Measurements from ENCODE around the gene JAG1.
A peak's percentile ranks its signal among the peaks of the same experiment; 100 is the strongest.

The JAG1 gene

DNA sequence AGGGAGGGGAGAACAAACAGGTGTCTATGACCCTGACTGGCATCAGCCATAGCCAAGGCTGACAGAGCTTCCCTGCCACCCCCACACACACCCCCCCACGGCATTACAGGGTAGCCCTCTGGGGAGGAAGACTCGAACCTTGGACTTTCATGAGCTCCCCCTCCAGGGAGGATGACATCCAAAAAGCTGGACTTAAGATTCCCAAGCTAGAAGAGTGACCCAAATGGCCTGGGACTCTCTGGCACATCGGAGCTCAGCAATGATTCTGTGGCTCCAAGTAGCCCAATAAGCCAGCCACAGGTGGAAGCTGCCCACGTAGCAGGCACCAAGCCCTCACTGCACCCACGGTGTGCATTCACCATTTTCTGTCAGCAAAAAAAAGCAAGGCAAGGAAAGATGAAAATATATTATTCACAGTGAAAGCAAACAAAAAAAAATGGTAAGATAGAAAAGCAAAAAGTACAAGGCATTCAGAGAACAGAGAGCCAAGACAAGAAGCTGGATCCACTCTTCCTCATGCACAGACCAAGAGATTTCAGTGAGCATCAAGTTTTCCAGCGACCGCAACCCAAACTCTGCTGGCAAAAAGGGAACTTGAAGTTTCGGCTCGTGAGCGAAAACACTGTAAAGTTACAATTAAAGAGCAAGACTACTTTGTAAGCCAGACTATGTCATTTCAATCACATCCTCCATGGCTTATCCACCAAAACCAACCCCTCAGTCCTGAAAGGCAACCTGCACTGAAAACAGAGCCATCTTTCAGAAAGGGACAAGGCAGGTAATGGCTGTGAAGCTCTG lies 10.9 kb downstream of the JAG1 start:
- Histone ChIP-seq H3K4me1 (ENCODE audit: low read length) (peaks cover 14% of the 10 kb centered on the region), H3K36me3 (replicated peaks; ENCODE audit: low read depth, low read length) (no peaks in the 10 kb centered on the region), H3K9me3 (ENCODE audit: insufficient read depth, low read length) (no peaks in the 10 kb centered on the region), H3K27me3 (ENCODE audit: low read depth, low read length) (peaks cover 75% of the 10 kb centered on the region), H3K79me2 (ENCODE audit: low read length) (no peaks in the 10 kb centered on the region), H3K27ac (ENCODE audit: low read length) (no peak overlapping the region), H3K4me3 (ENCODE audit: low read length) (peak overlapping the region; percentile 39), H3K9ac (ENCODE audit: low read length) (no peak overlapping the region), H3K4me2 (ENCODE audit: low read length) (peak overlapping the region; percentile 72), H2AFZ (ENCODE audit: low read depth, low read length) (no peak overlapping the region), H4K20me1 (ENCODE audit: insufficient read depth, low read length) (0 out of 2 replicates have a peak, but pooled peaks cover 8% of the 10 kb centered on the region)
- no peak for TF ChIP-seq EZH2phosphoT487 (IDR thresholded peaks at IDR 0.05; ENCODE audit: low read depth)
- TF ChIP-seq, protein P1, sequence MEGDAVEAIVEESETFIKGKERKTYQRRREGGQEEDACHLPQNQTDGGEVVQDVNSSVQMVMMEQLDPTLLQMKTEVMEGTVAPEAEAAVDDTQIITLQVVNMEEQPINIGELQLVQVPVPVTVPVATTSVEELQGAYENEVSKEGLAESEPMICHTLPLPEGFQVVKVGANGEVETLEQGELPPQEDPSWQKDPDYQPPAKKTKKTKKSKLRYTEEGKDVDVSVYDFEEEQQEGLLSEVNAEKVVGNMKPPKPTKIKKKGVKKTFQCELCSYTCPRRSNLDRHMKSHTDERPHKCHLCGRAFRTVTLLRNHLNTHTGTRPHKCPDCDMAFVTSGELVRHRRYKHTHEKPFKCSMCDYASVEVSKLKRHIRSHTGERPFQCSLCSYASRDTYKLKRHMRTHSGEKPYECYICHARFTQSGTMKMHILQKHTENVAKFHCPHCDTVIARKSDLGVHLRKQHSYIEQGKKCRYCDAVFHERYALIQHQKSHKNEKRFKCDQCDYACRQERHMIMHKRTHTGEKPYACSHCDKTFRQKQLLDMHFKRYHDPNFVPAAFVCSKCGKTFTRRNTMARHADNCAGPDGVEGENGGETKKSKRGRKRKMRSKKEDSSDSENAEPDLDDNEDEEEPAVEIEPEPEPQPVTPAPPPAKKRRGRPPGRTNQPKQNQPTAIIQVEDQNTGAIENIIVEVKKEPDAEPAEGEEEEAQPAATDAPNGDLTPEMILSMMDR (IDR thresholded peaks at IDR 0.05; ENCODE audit: low read depth, low read length), result no peak

DNA sequence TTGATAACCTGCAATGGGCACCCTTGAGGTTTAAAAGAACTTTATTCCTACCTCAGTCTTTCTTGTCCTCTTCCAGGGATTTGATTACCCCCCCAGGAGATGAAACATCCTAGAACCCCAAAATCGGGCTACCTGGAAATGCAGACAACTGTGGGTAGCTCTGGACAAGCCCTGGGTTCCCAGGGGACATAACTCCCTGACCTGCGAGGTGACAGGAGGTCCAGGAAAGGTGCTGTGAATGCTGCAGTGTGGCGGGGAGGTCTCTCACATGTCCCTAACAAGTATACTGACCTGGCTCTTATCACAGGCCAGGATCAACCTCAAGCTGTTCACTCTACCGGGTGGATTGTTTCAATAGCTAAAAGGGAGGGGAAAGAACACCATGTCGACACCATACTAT lies 11.6 kb downstream of the JAG1 start:
- H3K79me2 ChIP-seq (ENCODE audit: low read length), result no peaks in the 10 kb centered on the region
- no peaks in the 10 kb centered on the region for H3K9me3 ChIP-seq (ENCODE audit: insufficient read depth, low read length)
- H3K27me3 ChIP-seq (ENCODE audit: low read depth, low read length), result peaks cover 71% of the 10 kb centered on the region
- H3K4me3 ChIP-seq (ENCODE audit: low read length), result no peak overlapping the region
- 0 out of 2 replicates have a peak, but pooled peaks cover 8% of the 10 kb centered on the region for H4K20me1 ChIP-seq (ENCODE audit: insufficient read depth, low read length)
- no peak overlapping the region for H3K27ac ChIP-seq (ENCODE audit: low read length)
- no peak overlapping the region for H2AFZ ChIP-seq (ENCODE audit: low read depth, low read length)
- H3K4me1 ChIP-seq (ENCODE audit: low read length), result peaks cover 14% of the 10 kb centered on the region
- no peak overlapping the region for H3K9ac ChIP-seq (ENCODE audit: low read length)
- no peaks in the 10 kb centered on the region for H3K36me3 ChIP-seq (replicated peaks; ENCODE audit: low read depth, low read length)
- no peak overlapping the region for H3K4me2 ChIP-seq (ENCODE audit: low read length)
- TF ChIP-seq EZH2phosphoT487 (IDR thresholded peaks at IDR 0.05; ENCODE audit: low read depth), result no peak
- TF ChIP-seq, protein P1 (IDR thresholded peaks at IDR 0.05; ENCODE audit: low read depth, low read length), result no peak

DNA sequence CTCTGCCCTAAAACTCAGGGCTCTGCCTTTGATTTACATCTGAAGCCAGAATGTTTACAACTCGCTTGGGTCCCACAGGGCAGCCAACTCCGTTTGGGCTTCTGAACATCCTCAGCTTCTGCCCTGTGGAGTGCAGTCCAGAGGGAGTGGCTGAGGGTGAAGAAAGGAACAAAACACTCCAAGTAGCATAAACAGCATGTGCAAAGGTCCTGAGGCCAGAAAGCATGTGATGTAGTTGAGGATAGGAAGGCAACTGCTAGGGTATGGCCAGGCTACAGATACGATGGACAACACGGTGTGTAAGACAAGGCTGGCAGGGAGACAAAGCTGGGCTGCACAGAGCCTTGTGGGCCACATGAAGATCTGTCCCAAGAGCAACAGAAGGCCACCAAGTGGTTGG lies 12.5 kb downstream of the JAG1 start:
- Histone ChIP-seq H3K36me3 (replicated peaks; ENCODE audit: low read depth, low read length) (no peaks in the 10 kb centered on the region), H3K27ac (ENCODE audit: low read length) (no peak overlapping the region), H3K4me1 (ENCODE audit: low read length) (peaks cover 14% of the 10 kb centered on the region)

DNA sequence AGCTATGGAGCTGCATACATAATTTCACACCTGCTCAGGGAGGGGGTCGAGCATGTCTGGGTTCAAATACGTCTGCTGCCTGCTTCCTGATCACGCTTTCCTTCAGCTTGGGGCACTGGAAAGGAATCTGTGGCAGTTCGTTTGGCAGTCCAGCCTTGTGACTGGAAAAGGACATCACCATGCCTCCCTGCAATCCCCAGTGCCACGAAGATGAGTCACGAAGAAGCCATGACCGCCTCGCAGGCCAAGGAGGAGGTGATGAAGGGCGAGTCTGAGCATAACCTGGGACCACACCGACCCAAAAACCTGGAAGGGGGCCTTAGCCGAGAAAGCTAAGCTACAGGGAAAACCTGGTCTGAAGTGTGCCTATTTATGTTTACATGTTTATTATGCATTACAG lies 13.1 kb downstream of the JAG1 start:
- Histone ChIP-seq H3K9ac (ENCODE audit: low read length) (no peak overlapping the region), H3K4me1 (ENCODE audit: low read length) (peaks cover 14% of the 10 kb centered on the region), H3K4me3 (ENCODE audit: low read length) (no peak overlapping the region), H3K27ac (ENCODE audit: low read length) (no peak overlapping the region), H2AFZ (ENCODE audit: low read depth, low read length) (no peak overlapping the region), H4K20me1 (ENCODE audit: insufficient read depth, low read length) (0 out of 2 replicates have a peak, but pooled peaks cover 8% of the 10 kb centered on the region), H3K4me2 (ENCODE audit: low read length) (no peak overlapping the region), H3K36me3 (replicated peaks; ENCODE audit: low read depth, low read length) (no peaks in the 10 kb centered on the region), H3K9me3 (ENCODE audit: insufficient read depth, low read length) (no peaks in the 10 kb centered on the region), H3K27me3 (ENCODE audit: low read depth, low read length) (peaks cover 62% of the 10 kb centered on the region), H3K79me2 (ENCODE audit: low read length) (no peaks in the 10 kb centered on the region)
- TF ChIP-seq, protein P1 (IDR thresholded peaks at IDR 0.05; ENCODE audit: low read depth, low read length), result no peak
- TF ChIP-seq EZH2phosphoT487 (IDR thresholded peaks at IDR 0.05; ENCODE audit: low read depth), result no peak

More for the DNA sequence above, 12.5 kb downstream of the JAG1 start:
- no peaks in the 10 kb centered on the region for H3K9me3 ChIP-seq (ENCODE audit: insufficient read depth, low read length)
- H2AFZ ChIP-seq (ENCODE audit: low read depth, low read length), result no peak overlapping the region
- no peak overlapping the region for H3K4me2 ChIP-seq (ENCODE audit: low read length)
- peaks cover 63% of the 10 kb centered on the region for H3K27me3 ChIP-seq (ENCODE audit: low read depth, low read length)
- no peak overlapping the region for H3K9ac ChIP-seq (ENCODE audit: low read length)
- H3K79me2 ChIP-seq (ENCODE audit: low read length), result no peaks in the 10 kb centered on the region
- TF ChIP-seq EZH2phosphoT487 (IDR thresholded peaks at IDR 0.05; ENCODE audit: low read depth), result no peak
- TF ChIP-seq, protein P1 (IDR thresholded peaks at IDR 0.05; ENCODE audit: low read depth, low read length), result no peak
- no peak overlapping the region for H3K4me3 ChIP-seq (ENCODE audit: low read length)
- 0 out of 2 replicates have a peak, but pooled peaks cover 8% of the 10 kb centered on the region for H4K20me1 ChIP-seq (ENCODE audit: insufficient read depth, low read length)
